D721Med (cell line): ENCODE results near the gene FAM227A.

Experiments used
- DNase-seq: peaks from one replicate; pipeline ENCODE4 v3.0.0; 2011; ENCODE audit warnings: low spot score; ENCODE audit not compliant: insufficient read length
- FAIRE-seq: peaks from 2 replicates; lab custom pipeline; 2011; peaks lifted over from hg19 to GRCh38; lab: Jason Lieb, UNC
- TF ChIP-seq, protein P1 (sequence below): IDR thresholded peaks from 2 replicates; pipeline ENCODE4 v1.5.1; 2012; ENCODE audit warnings: mild to moderate bottlenecking, control low read depth; ENCODE audit not compliant: insufficient read depth; ENCODE audit errors: missing control alignments

The FAM227A gene

DNA sequence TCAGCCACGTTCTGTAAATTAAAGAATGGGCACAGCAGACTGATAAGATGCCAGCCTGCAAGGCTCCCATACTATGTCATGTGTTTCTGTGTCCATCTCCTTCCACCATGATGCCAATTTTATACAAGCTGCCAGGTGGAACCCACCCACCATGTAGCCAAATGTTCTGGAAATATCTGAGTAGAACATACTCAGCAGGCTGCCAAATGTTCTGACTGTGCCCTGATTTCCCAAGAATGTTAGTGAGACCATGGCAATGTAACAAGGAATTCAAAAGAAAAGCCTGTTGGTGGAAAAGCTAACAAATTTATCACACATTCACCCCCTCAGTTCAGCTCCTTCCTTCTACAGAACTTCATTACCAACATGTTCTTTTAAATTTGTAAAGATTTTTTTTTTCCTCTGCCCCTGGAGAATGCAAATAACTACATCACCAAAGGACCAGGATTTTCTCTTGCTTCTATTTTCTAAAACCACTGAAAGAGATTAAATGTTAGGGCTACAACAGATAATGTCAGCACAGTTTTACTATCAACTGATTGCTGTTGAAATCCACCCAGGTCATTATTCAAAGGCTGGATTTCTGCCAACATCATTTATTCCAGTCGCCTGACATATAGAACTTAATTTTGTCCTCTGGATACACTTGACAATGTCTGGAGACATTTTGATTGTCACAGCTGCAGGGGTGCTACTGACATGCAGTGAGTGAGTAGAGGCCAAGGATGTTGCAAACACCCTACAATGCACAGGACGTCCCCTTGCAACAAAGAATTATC lies 89.3 kb downstream of the FAM227A start:
- TF ChIP-seq, protein P1, sequence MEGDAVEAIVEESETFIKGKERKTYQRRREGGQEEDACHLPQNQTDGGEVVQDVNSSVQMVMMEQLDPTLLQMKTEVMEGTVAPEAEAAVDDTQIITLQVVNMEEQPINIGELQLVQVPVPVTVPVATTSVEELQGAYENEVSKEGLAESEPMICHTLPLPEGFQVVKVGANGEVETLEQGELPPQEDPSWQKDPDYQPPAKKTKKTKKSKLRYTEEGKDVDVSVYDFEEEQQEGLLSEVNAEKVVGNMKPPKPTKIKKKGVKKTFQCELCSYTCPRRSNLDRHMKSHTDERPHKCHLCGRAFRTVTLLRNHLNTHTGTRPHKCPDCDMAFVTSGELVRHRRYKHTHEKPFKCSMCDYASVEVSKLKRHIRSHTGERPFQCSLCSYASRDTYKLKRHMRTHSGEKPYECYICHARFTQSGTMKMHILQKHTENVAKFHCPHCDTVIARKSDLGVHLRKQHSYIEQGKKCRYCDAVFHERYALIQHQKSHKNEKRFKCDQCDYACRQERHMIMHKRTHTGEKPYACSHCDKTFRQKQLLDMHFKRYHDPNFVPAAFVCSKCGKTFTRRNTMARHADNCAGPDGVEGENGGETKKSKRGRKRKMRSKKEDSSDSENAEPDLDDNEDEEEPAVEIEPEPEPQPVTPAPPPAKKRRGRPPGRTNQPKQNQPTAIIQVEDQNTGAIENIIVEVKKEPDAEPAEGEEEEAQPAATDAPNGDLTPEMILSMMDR, result no peak
- no peak for DNase-seq
- FAIRE-seq, result no peak

DNA sequence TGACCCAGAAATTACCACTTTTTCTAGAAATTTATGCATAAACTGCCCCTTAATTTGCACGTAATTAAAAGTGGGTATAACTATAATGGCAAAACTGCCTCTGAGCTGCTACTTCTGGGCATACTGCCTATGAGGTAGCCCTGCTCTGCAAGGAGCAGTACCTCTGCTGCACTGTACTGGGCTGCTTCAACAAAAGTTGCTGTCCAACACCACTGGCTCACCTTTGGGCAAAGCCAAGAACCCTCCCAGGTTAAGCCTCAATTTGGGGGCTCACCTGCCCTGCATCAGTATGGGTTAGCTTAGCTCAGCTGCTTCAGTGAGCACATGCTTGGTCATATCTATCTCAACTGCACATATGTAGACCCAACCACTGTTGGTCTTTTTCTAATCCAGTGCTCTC lies 90.8 kb downstream of the FAM227A start:
- TF ChIP-seq, protein P1, result no peak
- DNase-seq (no peak), FAIRE-seq (no peak)

DNA sequence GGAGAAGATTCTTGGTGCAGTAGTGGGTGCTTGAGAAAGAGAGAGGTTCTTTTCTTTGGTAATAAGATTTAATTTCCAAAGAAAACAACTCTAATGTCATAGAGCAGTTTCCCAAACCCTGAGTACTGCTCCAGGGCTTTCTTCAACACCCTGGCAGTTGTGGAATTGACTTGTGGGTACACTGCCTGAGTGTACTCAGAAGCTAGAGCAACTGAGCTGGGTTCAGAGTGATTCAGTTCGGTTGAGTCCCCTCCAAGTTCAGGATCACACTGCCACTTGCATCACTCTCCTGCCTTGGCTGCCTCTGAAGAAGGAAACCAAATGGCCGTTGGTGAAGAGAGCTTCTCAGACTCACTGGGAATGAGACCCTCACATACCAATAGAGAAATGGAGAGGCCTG lies 91.5 kb downstream of the FAM227A start:
- TF ChIP-seq, protein P1, result no peak
- no peak for FAIRE-seq
- no peak for DNase-seq

DNA sequence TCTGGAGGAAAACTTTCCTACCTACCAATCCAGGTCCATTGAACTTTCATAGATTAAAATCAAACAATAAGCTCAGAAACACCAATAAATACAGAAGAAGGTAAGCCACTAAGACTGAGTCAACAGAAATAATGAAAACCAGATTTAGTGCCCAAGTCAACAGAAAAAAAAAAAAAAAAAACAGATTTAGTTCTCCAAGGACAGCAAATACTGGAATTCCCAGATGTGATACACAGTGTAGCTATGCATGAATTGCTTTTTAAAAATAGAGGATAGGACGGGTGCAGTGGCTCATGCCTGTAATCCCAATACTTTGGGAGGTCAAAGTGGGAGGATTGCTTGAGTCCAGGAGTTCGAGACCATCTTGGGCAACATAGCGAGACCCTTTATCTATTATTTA lies 101.9 kb downstream of the FAM227A start:
- TF ChIP-seq, protein P1, result no peak
- FAIRE-seq (no peak), DNase-seq (no peak)

DNA sequence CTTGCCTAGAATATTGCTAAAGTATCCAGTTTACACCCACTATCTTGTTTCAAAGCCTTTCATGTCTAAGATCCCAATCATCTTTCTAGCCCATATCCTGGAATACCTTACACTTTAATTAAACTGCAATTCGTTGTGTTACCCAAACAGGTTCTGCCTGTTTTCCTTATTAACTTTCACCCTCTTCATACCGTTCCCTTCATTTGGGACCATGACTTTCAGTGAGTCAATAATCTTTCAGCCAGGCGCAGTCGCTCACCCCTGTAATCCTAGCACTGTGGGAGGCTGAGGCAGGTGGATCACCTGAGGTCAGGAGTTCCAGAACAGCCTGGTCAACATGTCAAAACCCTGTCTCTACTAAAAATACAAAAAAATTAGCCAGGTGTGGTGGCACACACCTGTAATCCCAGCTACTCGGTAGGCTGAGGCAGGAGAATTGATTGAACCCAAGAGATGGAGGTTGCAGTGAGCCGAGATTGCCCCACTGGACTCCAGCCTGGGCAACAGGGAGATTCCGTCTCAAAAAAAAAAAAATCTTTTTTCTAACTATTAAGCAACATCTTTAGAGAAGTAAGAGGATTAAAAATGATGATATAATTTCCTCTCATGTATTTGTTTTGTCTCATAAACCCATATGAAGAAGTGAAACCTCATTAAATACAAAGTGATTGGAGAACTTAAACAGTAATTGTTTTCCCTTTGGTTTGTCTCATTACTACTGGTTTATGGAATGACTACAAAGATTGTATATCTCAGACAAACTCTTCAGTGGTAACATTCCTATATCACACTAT lies 106.9 kb downstream of the FAM227A start:
- FAIRE-seq (no peak), DNase-seq (no peak)
- TF ChIP-seq, protein P1, result no peak

DNA sequence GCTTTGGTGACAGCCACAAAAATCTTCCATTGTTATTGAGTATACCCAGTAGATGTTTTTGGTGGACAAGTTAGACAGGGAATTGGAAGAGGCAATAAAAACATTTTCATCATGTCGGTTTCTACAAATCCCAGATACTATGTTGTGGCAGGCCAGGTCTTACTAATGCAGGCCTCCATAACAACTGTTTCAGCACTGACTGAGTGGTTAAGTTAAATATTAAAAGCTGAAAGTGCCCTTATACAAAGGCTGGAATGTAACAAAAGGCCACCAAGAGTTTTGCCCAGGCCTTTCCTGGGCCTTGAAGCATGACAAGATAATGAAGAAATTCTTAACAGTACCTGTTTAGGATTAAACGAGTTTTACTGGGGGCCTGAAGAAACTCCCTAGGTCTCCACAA lies 115.5 kb downstream of the FAM227A start:
- no peak for FAIRE-seq
- TF ChIP-seq, protein P1, result no peak

More for the DNA sequence above, 115.5 kb downstream of the FAM227A start:
- DNase-seq, result no peak
